ENCODE results near the gene LAMB1. TPM values are rescaled to one million over a fixed set of nuclear protein-coding genes. Genes with fewer than 3 reads are reported as not detected.

LAMB1 gene
- total and polyA plus RNA-seq, 2 of the 13 experiments (the other 11 are each of a cell fraction or from before 2014, with no cell fraction given), result 109 to 124 TPM

DNA sequence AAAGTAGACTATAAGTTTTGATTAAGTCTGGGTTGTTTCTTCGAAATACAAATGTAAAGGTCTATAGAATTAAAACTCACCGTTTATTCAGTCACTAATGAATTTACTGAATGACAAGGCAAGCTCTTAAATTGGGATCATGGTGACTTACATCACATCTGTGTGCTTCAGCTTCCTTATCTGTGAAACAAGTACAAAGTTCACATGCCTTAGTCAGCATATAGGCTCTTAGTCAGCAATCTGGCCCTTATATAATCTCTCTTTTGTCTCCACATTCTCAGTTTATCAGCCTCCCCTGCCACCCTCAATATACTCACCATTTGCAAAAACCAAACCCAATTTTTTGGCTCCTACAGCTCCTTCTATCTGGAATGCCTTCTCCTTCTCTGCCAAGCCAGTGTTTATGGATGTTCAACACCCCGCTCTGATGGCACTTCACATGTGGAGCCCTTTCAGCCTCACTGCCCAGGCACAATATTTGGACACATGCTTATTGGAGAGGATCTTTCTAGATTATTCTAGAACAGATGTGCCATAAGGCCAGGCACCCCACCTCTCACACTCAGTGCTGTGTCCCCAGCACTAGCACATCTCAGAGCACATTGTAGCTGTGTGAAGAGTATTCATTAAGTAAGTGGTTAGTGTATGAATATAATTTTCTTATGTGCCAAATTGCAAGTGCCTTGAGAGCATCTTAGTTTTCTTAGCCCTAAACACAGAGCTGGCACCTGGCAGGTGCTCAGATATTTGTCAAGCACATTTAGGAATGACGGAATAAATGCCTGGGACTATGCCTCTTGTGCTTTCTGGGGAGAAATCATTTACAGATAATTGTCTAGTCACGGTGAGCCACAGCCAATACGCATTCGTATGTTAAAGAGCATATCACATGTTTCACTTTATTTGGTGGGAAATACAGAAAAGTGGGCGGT lies 9.8 kb upstream of the LAMB1 start (continued):
- TF ChIP-seq, protein P1, sequence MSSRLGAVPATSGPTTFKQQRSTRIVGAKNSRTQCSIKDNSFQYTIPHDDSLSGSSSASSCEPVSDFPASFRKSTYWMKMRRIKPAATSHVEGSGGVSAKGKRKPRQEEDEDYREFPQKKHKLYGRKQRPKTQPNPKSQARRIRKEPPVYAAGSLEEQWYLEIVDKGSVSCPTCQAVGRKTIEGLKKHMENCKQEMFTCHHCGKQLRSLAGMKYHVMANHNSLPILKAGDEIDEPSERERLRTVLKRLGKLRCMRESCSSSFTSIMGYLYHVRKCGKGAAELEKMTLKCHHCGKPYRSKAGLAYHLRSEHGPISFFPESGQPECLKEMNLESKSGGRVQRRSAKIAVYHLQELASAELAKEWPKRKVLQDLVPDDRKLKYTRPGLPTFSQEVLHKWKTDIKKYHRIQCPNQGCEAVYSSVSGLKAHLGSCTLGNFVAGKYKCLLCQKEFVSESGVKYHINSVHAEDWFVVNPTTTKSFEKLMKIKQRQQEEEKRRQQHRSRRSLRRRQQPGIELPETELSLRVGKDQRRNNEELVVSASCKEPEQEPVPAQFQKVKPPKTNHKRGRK (CRISPR knock-in tag; IDR thresholded peaks at IDR 0.05), result no peak
- TF ChIP-seq ZNF607 (CRISPR knock-in tag; IDR thresholded peaks at IDR 0.05; ENCODE audit: borderline replicate concordance) (0 out of 2 replicates have a peak, but pooled peaks have one; percentile 27), XBP1 (CRISPR knock-in tag; IDR thresholded peaks at IDR 0.05) (no peak), ZNF281 (CRISPR knock-in tag; IDR thresholded peaks at IDR 0.05; ENCODE audit: borderline replicate concordance) (no peak), NFE2L2 (IDR thresholded peaks at IDR 0.05; ENCODE audit: low read length) (peak; percentile 63; the same call in 1 of the 2 replicates), ERF (CRISPR knock-in tag; IDR thresholded peaks at IDR 0.05) (peak; percentile 62; the same call in 1 of the 2 replicates), ZNF746 (CRISPR knock-in tag; IDR thresholded peaks at IDR 0.05) (no peak), ATRX (CRISPR knock-in tag; IDR thresholded peaks at IDR 0.05; ENCODE audit: borderline replicate concordance) (no peak), ZNF33B (CRISPR knock-in tag; IDR thresholded peaks at IDR 0.05) (no peak)
- TF ChIP-seq, protein P2, sequence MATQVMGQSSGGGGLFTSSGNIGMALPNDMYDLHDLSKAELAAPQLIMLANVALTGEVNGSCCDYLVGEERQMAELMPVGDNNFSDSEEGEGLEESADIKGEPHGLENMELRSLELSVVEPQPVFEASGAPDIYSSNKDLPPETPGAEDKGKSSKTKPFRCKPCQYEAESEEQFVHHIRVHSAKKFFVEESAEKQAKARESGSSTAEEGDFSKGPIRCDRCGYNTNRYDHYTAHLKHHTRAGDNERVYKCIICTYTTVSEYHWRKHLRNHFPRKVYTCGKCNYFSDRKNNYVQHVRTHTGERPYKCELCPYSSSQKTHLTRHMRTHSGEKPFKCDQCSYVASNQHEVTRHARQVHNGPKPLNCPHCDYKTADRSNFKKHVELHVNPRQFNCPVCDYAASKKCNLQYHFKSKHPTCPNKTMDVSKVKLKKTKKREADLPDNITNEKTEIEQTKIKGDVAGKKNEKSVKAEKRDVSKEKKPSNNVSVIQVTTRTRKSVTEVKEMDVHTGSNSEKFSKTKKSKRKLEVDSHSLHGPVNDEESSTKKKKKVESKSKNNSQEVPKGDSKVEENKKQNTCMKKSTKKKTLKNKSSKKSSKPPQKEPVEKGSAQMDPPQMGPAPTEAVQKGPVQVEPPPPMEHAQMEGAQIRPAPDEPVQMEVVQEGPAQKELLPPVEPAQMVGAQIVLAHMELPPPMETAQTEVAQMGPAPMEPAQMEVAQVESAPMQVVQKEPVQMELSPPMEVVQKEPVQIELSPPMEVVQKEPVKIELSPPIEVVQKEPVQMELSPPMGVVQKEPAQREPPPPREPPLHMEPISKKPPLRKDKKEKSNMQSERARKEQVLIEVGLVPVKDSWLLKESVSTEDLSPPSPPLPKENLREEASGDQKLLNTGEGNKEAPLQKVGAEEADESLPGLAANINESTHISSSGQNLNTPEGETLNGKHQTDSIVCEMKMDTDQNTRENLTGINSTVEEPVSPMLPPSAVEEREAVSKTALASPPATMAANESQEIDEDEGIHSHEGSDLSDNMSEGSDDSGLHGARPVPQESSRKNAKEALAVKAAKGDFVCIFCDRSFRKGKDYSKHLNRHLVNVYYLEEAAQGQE (IDR thresholded peaks at IDR 0.05; ENCODE audit: borderline replicate concordance in 1 of 2, low read depth in 1 of 2, low read length in 2 of 2), result peak in 1 of 2 experiments; percentile 38; a peak in 1 of 4 replicates

Measured in HepG2 (cell line).